GM21825 (cell line): ENCODE results near the gene PLXNA4.

Experiments
- ATAC-seq: cut with Tn5 transposase; IDR thresholded peaks from one replicate; pipeline ENCODE4 v1.9.1; 2021; ENCODE audit warnings: mild to moderate bottlenecking, moderate library complexity; ENCODE audit not compliant: unreplicated experiment

Gene PLXNA4

GRCh38 chr7:132134814-132135445 lies 441.3 kb downstream of the PLXNA4 start:
- no peak for ATAC-seq

- ATAC-seq: no peak
Measured at GRCh38 chr7:132133501-132133900, 442.8 kb downstream of the PLXNA4 start.

DNA sequence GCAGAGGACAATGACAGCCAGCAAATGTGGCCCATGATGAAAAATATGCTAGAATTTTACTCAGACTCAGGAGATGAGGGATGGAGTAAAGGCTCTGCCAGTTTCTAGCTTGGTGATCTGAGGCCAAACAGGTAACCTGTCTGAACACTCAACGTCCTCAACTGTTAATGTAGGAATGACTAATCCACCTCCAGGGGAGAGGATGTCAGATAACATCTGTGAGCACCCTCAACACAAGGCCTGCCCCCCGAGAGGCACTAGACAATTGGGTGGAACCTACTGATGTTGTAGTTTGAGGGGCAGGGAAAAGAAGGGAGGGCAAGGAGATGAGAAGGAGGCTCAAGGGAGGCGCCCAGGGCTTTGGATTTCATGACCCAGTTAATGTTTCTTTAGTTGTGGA lies 445.1 kb downstream of the PLXNA4 start:
- ATAC-seq: no peak

GRCh38 chr7:132130497-132130896 lies 445.8 kb downstream of the PLXNA4 start:
- no peak for ATAC-seq

DNA sequence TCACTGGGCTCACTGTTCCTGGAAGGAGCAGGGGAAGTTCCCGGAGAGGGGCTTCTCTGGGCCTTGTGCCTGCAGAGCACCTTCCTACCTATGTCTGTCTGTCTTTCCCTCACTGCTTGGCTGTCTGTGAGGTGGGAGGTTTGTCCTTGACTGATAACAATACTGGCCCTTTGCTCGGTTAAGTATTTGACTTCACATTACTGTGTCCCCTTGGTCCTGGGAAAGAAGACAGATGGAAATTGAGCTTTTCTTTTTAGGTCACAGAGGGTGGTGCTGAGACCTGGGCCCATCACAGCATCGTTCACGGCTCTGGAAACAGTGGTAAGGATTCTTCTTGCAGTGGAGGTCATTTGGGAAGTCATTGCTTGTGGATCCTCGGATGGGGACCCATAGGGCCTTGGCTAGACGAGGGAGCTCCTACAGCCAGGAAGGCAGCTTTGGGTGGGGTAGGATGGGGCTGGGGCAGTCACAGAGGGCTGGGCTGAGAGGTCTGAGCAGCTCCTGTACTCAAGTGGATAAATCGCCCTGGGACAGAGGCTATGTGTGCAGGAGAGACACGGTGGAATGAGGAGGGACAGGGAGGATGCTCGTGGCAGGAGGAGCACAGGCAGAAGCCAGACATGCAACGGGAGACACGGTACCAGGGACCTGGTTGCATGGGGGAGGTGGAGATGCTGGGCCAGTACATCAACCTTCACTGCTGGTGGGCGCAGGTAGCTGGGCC lies 450.2 kb downstream of the PLXNA4 start:
- ATAC-seq: no peak

DNA sequence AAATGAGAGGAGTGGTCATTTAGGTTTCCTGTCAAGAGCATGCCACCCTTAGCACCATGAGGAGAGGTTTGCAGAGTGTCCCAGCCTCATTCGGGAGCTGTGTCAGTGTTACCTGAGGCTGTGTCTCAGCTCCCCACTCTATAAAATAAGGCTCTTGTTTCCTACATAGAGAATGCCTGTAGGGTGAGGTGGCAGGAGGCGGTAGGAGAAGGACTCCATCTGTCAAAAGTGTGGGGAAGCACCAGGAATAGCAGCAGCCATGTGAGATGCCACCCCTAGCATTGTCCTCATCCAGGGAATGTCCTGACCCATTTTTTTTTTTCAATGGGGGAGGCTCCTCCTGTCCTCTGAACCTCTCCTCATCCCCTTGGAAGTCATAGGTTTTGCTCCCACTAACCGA lies 451.2 kb downstream of the PLXNA4 start:
- ATAC-seq: no peak

DNA sequence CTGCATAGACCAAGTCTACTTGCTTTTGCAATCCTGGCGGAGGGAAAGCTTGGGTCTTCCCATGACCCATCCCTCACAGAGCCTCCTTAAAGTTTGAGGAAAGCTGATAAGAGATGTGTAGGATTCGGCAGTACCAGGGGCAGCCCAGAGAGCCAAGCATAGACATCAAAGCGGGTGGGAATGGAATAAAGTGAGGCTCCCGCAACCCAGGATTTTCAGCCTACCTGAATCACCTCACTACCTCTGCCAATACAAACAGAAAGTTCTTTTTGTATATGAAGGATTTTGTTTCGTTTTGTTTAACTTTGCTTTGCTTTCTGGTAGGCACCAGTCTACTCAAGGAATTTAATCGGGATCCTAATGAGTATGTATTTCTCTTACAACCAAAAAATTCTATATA lies 451.7 kb downstream of the PLXNA4 start:
- no peak for ATAC-seq

DNA sequence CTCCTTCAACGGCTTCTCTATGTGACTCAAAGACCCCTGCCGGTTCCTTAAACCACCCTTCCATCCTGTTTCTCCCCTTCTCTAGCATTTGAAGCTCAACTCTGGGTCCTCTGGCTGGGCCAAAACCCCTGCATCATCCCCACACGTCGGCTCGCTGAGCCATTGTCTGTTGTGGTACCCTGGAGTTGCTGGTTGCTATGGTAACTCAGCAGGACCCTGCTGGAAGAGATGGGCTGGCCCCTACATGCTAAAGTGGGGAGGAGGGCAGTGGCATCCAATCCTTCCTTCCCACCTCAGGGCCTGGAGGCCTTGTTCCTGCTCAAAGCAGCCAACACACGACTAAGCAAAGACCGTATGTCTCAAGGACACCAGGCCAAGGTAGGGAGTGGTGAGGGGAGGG lies 452.5 kb downstream of the PLXNA4 start:
- no peak for ATAC-seq

DNA sequence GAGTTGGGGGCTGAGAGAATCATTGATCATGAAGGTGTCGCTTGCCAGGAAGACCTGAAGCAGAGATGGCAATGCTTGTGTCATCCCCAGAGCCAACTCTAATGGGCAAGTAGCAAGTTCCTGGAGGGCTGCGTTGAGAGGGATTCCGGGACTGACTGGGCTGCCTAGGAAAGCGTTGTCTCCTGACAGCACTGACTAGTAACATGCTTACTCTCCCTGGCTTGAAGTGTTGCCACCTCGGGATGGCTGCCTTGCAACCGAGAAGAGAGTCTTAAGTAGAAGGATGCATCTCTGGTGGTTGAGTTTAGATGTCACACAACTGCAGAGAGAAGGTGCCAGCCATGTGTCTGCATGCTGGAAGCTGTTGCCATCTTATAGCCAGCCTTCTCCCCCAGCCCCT lies 453.4 kb downstream of the PLXNA4 start:
- ATAC-seq: no peak

GRCh38 chr7:132121987-132122386 lies 454.3 kb downstream of the PLXNA4 start:
- ATAC-seq: no peak

- ATAC-seq: no peak
Measured at GRCh38 chr7:132118641-132119040, 457.6 kb downstream of the PLXNA4 start.

- no peak for ATAC-seq
Measured at GRCh38 chr7:132117636-132118035, 458.6 kb downstream of the PLXNA4 start.

DNA sequence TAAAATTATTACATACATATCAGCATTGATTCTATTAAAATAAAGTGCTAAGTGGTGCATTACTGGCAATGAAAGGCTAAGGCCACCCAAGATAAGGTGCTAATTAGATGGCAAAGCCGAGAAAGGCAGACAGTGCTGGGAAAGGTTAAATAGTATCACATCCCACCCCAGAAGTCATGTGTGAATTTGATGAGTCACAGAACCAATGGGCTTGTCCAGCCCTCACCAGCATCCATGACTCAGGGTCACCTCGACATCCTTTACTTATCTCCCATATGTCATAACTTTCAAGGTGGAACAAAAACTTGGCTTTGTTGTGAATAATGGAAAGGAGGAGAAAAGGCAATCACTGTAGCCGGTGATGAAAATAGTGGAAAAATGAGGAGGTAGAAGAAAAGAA lies 459.1 kb downstream of the PLXNA4 start:
- no peak for ATAC-seq

DNA sequence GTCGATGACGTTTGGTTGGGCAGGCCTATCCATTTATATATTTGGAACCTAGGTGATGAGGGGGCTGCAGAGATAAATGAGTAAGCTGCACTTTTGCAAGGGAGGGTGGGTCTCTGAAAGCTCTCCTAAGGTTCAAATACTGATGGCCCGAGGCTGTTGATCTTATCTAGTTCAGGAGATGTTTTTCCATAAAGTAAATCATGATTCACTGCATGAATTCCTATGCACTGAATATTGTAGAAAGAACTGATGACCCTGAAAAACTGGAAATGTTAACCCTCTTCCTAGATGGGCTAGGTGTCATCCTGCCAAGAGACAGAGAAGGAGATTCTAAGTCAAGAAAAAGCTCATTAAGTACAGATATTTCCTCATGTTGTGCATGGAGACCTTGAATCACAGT lies 459.9 kb downstream of the PLXNA4 start:
- ATAC-seq: no peak

- ATAC-seq: no peak
Measured at GRCh38 chr7:132115758-132116157, 460.5 kb downstream of the PLXNA4 start.

GRCh38 chr7:132115028-132115427 lies 461.2 kb downstream of the PLXNA4 start:
- no peak for ATAC-seq

- ATAC-seq: no peak
Measured at GRCh38 chr7:132114411-132114810, 461.9 kb downstream of the PLXNA4 start.

GRCh38 chr7:132113536-132114371 lies 462.5 kb downstream of the PLXNA4 start:
- no peak for ATAC-seq

DNA sequence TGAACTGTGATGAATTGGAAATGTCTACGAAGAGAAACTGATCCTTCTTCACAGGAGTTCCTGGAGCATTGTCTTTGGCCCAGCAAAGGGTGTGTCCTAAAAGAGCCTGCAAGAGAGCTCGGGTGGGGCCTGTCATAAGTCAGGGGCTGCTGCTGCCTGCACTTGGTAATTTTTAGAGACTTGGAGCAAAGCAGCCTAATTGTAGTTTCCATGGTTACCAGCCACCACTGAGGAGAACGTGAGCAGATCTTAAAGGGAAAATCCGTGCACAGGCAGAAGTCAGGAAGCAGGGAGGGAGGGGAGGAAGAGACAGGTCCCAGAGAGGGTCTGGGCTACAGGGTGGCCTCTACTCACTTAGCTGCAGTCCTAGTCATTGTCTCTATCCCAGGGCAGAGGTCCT lies 463.6 kb downstream of the PLXNA4 start:
- ATAC-seq: no peak

DNA sequence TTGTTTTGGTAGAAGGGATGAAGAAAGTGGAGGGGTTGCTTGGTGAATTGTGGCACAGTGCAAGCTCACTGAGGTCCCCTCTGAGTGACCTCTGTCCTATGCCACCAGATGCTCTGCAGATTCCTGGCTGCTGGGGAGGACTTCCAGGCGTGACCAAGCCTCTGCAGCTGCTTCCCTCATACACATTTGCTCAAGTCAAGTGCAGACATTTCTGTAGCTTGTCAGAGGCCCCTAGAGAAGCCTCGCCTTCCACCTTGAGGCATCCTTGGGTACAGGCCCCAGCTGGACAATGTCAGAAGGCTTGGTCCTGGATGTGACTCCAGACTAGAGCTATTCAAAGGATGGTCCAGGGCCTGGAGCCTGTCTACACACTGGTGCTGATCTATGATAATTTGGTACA lies 464.2 kb downstream of the PLXNA4 start:
- no peak for ATAC-seq

DNA sequence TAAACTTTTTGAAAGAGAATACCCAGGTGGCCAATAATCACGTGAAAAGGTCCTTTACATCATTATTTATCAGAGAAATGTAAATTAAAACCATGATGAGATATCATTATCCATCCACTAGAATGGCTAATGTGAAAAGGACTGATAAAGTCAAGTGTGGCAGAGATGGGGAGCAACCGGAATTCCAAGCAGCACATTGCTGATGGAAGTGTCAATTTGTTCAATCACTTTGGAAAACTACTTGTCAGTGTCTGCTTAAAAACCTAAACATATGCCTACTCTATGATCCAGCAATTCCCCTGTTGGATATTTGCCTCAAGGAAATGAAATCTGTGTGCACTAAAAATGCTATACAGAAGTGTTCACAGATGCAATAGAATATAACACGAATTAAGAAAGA lies 465.6 kb downstream of the PLXNA4 start:
- no peak for ATAC-seq

DNA sequence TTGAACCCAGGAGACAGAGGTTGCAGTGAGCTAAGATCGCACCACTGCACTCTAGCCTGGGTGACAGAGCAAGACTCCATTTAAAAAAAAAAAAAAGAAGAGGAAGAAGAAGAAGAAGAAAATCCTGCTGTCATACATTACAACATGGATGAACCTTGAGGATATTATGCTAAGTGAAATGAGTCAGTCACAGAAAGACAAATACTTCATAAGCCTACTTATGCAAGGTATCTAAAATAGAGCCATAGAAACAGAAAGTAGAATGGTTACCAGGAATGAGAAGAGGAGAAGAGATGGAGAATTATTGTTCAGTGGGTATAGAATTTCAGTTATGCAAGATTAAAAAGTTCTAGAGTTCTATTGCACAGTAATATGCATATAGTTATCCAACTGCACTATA lies 466.5 kb downstream of the PLXNA4 start:
- ATAC-seq: no peak
